ENCODE measurements around the gene SOX6. TPM values are rescaled to one million over a fixed set of nuclear protein-coding genes. Genes with fewer than 3 reads are reported as not detected.
"Not testable (repeated sequence)": the region's sequence is repeated elsewhere in the genome, so short reads cannot be mapped to it uniquely, and the experiment has no call there.

The SOX6 gene
- polyA plus RNA-seq, 1 donor: 25.0 TPM

- no peak for DNase-seq
These were observed 320.1 kb downstream of the SOX6 start for GRCh38 chr11:16036218-16036617.

- DNase-seq: no peak
These were observed 322.3 kb downstream of the SOX6 start for GRCh38 chr11:16034074-16034473.

- DNase-seq: no peak
These were observed 323.4 kb downstream of the SOX6 start for GRCh38 chr11:16032974-16033373.

- no peak for DNase-seq
These were observed 325.1 kb downstream of the SOX6 start for GRCh38 chr11:16031210-16031609.

- no peak for DNase-seq
These were observed 325.7 kb downstream of the SOX6 start for GRCh38 chr11:16030664-16031063.

GRCh38 chr11:16029151-16029550, 327.2 kb downstream of the SOX6 start:
- DNase-seq: not testable (repeated sequence)

GRCh38 chr11:16028419-16028818, 327.9 kb downstream of the SOX6 start:
- no peak for DNase-seq

- no peak for DNase-seq
These were observed 328.7 kb downstream of the SOX6 start for GRCh38 chr11:16027621-16028020.

GRCh38 chr11:16026849-16027248, 329.5 kb downstream of the SOX6 start:
- no peak for DNase-seq

GRCh38 chr11:16018931-16019330, 337.4 kb downstream of the SOX6 start:
- DNase-seq: no peak

- no peak for DNase-seq
These were observed 339.9 kb downstream of the SOX6 start for GRCh38 chr11:16016468-16016829.

GRCh38 chr11:16015741-16016467, 340.4 kb downstream of the SOX6 start:
- no peak for DNase-seq

GRCh38 chr11:16013649-16014275, 342.6 kb downstream of the SOX6 start:
- peak; percentile 57 for DNase-seq

- DNase-seq: no peak
These were observed 343.1 kb downstream of the SOX6 start for GRCh38 chr11:16013242-16013641.

- no peak for DNase-seq
These were observed 344.1 kb downstream of the SOX6 start for GRCh38 chr11:16012125-16012751.

GRCh38 chr11:16011396-16011795, 344.9 kb downstream of the SOX6 start:
- DNase-seq: no peak

GRCh38 chr11:16009021-16009420, 347.3 kb downstream of the SOX6 start:
- DNase-seq: no peak

GRCh38 chr11:16007514-16007913, 348.8 kb downstream of the SOX6 start:
- DNase-seq: no peak

- DNase-seq: no peak
These were observed 353.4 kb downstream of the SOX6 start for GRCh38 chr11:16002942-16003341.

- DNase-seq: peak; percentile 48
These were observed 354.4 kb downstream of the SOX6 start for GRCh38 chr11:16001899-16002426.

GRCh38 chr11:16001044-16001568, 355.2 kb downstream of the SOX6 start:
- DNase-seq: no peak

- DNase-seq: no peak
These were observed 356.3 kb downstream of the SOX6 start for GRCh38 chr11:16000065-16000464.

GRCh38 chr11:15993345-15993744, 363.0 kb downstream of the SOX6 start:
- DNase-seq: no peak

Measured in left kidney (tissue), 2 donors.